ENCODE results near the gene TSPAN6.

TSPAN6 gene

DNA sequence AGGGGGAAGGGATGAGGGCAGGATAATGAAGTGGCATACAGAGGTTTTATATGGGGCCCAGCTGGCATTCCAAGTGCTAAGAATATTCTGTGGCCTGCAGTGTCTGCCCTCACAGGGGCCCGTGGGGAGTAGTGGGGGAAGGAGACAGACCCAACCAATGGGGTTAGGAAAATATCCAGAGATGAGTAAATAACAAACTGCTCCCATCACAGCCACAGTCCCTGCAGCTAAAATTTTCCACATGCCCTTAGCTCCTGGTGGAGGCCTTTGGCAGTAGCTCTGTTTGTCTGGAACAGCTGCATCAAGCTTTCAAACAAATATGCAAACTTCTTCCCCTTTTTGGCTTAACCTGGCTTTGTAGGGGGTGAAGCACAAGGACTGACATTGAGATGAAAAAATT is 10.5 kb upstream of the TSPAN6 start:
- TF ChIP-seq, protein P1, sequence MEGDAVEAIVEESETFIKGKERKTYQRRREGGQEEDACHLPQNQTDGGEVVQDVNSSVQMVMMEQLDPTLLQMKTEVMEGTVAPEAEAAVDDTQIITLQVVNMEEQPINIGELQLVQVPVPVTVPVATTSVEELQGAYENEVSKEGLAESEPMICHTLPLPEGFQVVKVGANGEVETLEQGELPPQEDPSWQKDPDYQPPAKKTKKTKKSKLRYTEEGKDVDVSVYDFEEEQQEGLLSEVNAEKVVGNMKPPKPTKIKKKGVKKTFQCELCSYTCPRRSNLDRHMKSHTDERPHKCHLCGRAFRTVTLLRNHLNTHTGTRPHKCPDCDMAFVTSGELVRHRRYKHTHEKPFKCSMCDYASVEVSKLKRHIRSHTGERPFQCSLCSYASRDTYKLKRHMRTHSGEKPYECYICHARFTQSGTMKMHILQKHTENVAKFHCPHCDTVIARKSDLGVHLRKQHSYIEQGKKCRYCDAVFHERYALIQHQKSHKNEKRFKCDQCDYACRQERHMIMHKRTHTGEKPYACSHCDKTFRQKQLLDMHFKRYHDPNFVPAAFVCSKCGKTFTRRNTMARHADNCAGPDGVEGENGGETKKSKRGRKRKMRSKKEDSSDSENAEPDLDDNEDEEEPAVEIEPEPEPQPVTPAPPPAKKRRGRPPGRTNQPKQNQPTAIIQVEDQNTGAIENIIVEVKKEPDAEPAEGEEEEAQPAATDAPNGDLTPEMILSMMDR (IDR thresholded peaks at IDR 0.05; ENCODE audit: extremely low read depth, missing control alignments): no peak
- DNase-seq (ENCODE audit: low spot score): no peak

DNA sequence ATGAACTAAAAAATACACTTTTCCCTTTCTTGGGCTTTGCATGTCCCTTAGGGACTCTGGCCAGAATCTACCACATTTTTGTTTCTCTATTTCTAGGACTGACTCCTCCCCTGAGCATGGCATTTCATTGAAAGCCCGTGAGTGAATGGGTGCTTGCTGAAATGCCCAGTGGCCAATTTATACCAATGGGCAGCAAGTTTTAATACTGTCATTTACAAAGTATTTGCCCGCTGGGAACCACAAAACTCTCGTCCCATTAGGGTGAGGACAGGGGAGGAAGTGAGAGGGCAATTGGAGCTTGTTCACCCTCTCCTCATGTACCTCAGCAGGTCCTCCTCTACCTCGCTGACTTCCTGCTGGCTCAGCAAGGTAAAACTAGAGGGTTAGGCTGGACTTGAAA is 8.5 kb upstream of the TSPAN6 start:
- TF ChIP-seq, protein P1 (IDR thresholded peaks at IDR 0.05; ENCODE audit: extremely low read depth, missing control alignments): no peak
- DNase-seq (ENCODE audit: low spot score): no peak

DNA sequence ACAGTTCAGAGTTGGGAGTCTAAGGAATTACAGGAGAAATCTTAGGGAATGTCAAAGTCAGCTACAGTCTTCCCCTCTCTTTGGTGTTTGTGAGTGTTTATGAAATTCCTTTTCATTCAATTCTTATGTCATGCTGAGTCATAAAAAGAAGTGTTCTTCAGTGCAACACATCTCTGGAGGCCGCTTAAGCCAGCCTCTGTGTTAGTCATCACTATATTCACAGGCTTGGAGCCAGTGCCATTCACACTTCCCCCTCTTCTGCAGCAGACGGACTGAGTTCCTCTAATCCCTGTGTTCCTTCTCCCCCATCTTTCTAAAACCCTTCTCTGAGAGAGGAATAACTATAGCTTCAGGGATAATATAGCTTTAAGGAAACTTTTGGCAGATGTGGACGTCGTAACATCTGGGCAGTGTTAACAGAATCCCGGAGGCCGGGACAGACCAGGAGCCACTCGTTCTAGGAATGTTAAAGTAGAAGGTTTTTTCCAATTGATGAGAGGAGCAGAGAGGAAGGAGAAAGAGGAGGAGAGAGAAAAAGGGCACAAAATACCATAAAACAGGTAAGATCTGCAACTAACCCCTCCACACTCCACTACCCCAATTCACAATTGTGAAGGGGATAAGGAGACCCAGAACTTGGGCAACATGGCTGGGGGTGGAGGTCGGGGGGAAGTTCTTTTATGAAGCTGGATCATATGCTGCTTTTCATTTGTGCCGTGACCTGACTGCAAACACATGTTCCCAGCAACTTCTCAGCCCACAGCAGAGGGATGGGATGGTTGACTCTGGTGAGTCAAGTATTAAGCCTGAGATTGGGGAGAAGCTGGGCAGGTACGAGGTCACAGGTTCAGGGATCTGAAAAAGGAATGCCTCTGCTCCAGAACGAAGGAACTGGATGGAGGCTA is 7.6 kb upstream of the TSPAN6 start, which contains the start of gene SRPX2:
SRPX2 (plus strand) TSS at position 244 of the 905 bp plus-strand sequence. CDS start 2,124 bp downstream, outside the sequence.
- no peak for DNase-seq (ENCODE audit: low spot score)
- TF ChIP-seq, protein P1 (IDR thresholded peaks at IDR 0.05; ENCODE audit: extremely low read depth, missing control alignments): no peak

DNA sequence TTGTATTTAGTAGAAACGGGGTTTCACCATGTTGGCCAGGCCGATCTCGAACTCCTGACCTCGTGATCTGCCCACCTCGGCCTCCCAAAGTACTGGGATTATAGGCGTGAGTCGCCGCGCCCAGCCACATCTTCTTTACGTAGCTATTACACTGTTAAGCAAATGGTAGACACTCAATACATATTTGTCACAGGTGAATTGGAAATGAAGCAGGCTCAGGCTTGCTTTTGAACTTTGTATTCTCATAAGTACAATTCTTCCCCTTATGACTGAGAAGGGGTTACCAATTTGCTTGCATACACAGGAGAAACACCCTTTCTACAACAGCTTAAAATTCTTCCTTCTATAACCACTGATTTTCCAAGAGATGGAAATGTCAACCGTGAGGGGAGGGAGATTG is 6.6 kb upstream of the TSPAN6 start:
- no peak for DNase-seq (ENCODE audit: low spot score)
- TF ChIP-seq, protein P1 (IDR thresholded peaks at IDR 0.05; ENCODE audit: extremely low read depth, missing control alignments): no peak

DNA sequence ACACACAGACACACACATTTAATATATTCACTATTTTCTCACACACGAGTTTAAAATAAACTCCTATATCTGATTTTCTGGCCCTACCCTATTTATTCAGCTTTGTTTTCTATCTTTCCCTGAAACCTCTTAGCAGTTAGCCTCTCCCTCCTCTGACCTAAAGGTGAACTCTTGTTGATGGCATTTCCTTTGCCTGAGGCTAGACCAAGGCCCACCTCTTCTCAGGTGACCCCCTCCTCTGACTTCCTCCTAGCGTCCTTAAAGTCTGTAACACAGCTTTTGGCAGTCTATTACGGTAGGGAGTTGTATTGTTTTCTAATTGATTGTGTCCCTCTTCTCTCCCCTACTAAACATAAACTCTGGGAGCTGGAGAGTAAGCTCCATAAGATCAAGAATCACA is 5.7 kb upstream of the TSPAN6 start:
- TF ChIP-seq, protein P1 (IDR thresholded peaks at IDR 0.05; ENCODE audit: extremely low read depth, missing control alignments): no peak
- DNase-seq (ENCODE audit: low spot score): no peak

DNA sequence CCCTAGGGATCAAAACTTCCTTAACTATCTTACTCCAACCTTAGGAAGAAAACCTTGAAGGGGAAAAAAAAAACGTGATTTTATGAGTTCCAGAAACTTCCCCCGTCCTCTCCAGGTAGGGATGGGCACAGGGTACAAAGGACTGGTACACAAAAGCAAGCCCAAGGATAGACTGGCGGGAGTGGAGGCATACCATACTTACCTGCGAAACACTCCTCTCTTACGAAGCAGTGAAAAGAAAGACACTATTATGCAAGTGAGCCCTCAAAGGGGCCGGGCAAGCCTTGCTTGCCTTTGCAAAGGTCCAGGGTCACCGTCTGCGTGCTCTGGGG is 651 bp downstream of the TSPAN6 start:
- TF ChIP-seq, protein P1 (IDR thresholded peaks at IDR 0.05; ENCODE audit: extremely low read depth, missing control alignments): no peak
- DNase-seq (ENCODE audit: low spot score): no peak

DNA sequence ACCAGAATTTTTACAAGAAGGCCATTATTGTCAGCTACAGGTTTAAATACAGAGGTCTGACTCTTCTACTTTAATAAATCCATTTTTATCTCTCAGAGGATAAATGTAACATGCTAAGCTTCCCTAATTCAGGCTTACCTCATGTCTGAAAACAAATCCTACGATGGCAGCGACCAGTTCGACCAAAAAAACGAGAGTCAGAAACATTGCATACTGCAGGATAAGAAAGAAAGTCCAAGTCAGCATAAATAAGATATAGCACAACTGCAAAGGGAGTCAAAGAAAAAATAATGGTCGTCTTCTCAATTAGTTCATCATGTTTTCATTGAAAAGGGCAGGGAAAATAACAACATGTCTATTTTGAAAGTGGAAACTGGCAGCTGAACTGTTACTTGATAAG is 1.6 kb downstream of the TSPAN6 start:
- no peak for DNase-seq (ENCODE audit: low spot score)
- TF ChIP-seq, protein P1 (IDR thresholded peaks at IDR 0.05; ENCODE audit: extremely low read depth, missing control alignments): no peak
